CD1c-positive myeloid dendritic cell (primary cell): Measurements from ENCODE around the gene SPRYD7.
"Not testable (repeated sequence)": the region's sequence is repeated elsewhere in the genome, so short reads cannot be mapped to it uniquely, and the experiment has no call there.

ENCODE experiments used
- DNase-seq: peaks from one replicate; pipeline ENCODE4 v3.0.0-alpha.2; 2016; ENCODE audit errors: extremely low spot score

Gene SPRYD7

GRCh38 chr13:49932868-49933267, 3.3 kb downstream of the SPRYD7 start:
- DNase-seq: no peak

- DNase-seq: no peak
These were observed 4.1 kb downstream of the SPRYD7 start for GRCh38 chr13:49932066-49932465.

- DNase-seq: no peak
These were observed 8.4 kb downstream of the SPRYD7 start for GRCh38 chr13:49927755-49928154.

GRCh38 chr13:49925881-49926418, 10.2 kb downstream of the SPRYD7 start:
- DNase-seq: no peak

- DNase-seq: no peak
These were observed 13.8 kb downstream of the SPRYD7 start for GRCh38 chr13:49922301-49922700.

GRCh38 chr13:49920969-49921368, 15.2 kb downstream of the SPRYD7 start:
- not testable (repeated sequence) for DNase-seq

- not testable (repeated sequence) for DNase-seq
These were observed 18.0 kb downstream of the SPRYD7 start for GRCh38 chr13:49918106-49918505.

- no peak for DNase-seq
These were observed 21.2 kb downstream of the SPRYD7 start for GRCh38 chr13:49914947-49915346.

GRCh38 chr13:49908637-49909036, 27.5 kb downstream of the SPRYD7 start:
- no peak for DNase-seq

GRCh38 chr13:49904729-49905456, 31.2 kb downstream of the SPRYD7 start:
- DNase-seq: no peak

- no peak for DNase-seq
These were observed 37.3 kb downstream of the SPRYD7 start for GRCh38 chr13:49898792-49899191.

- no peak for DNase-seq
These were observed 38.4 kb downstream of the SPRYD7 start for GRCh38 chr13:49897713-49898112.

- DNase-seq: no peak
These were observed 40.3 kb downstream of the SPRYD7 start for GRCh38 chr13:49895826-49896225.

GRCh38 chr13:49893591-49893990, 42.5 kb downstream of the SPRYD7 start:
- no peak for DNase-seq

GRCh38 chr13:49890376-49890775, 45.8 kb downstream of the SPRYD7 start:
- DNase-seq: no peak

GRCh38 chr13:49878682-49879081, 57.5 kb downstream of the SPRYD7 start:
- DNase-seq: no peak

- no peak for DNase-seq
These were observed 58.4 kb downstream of the SPRYD7 start for GRCh38 chr13:49877629-49878218.

- peak; percentile 47 for DNase-seq
These were observed 61.7 kb downstream of the SPRYD7 start for GRCh38 chr13:49874430-49874829.

- DNase-seq: no peak
These were observed 66.6 kb downstream of the SPRYD7 start for GRCh38 chr13:49869519-49869918.

GRCh38 chr13:49867834-49868233, 68.3 kb downstream of the SPRYD7 start:
- no peak for DNase-seq

GRCh38 chr13:49865218-49865617, 70.9 kb downstream of the SPRYD7 start:
- DNase-seq: no peak

GRCh38 chr13:49864509-49864908, 71.6 kb downstream of the SPRYD7 start:
- no peak for DNase-seq
